Tibial nerve (tissue), 4 donors: ENCODE data around the gene DLX4.

Source experiments
- EP300 ChIP-seq, 2 donors: sonication (generic); formaldehyde crosslinking; IDR thresholded peaks; one replicate each; pipeline ENCODE4 v1.6.1; 2017; ENCODE audit warnings: antibody characterized with exemption in 2 of 2, mild to moderate bottlenecking in 1 of 2
- POLR2A ChIP-seq, 2 donors: fragments of 450-650 bp; IDR thresholded peaks; one replicate each; pipeline ENCODE4 v1.6.1; 2017; ENCODE audit warnings: antibody characterized with exemption in 2 of 2, mild to moderate bottlenecking in 2 of 2, moderate library complexity in 2 of 2
- TF ChIP-seq, protein P1 (sequence below), 5 experiments: fragments of 200-600 bp in 3 of 5; fragments of 450-650 bp in 2 of 5; sonication (generic) in 3 of 5; IDR thresholded peaks; one replicate each; pipeline ENCODE4 v1.5.1; 2016 to 2019; ENCODE audit warnings: antibody characterized with exemption in 5 of 5, mild to moderate bottlenecking in 3 of 5, moderate library complexity in 2 of 5

- TF ChIP-seq EP300 (IDR thresholded peaks at IDR 0.05) (no peak), POLR2A (IDR thresholded peaks at IDR 0.05) (no peak)
- TF ChIP-seq, protein P1, sequence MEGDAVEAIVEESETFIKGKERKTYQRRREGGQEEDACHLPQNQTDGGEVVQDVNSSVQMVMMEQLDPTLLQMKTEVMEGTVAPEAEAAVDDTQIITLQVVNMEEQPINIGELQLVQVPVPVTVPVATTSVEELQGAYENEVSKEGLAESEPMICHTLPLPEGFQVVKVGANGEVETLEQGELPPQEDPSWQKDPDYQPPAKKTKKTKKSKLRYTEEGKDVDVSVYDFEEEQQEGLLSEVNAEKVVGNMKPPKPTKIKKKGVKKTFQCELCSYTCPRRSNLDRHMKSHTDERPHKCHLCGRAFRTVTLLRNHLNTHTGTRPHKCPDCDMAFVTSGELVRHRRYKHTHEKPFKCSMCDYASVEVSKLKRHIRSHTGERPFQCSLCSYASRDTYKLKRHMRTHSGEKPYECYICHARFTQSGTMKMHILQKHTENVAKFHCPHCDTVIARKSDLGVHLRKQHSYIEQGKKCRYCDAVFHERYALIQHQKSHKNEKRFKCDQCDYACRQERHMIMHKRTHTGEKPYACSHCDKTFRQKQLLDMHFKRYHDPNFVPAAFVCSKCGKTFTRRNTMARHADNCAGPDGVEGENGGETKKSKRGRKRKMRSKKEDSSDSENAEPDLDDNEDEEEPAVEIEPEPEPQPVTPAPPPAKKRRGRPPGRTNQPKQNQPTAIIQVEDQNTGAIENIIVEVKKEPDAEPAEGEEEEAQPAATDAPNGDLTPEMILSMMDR (IDR thresholded peaks at IDR 0.05), result peak; percentile 95 to 97 (median 97)
Measured at GRCh38 chr17:49996495-49997300, 27.7 kb downstream of the DLX4 start.
